Activated T-helper 17 cell treated with anti-CD3 and anti-CD28 coated beads, Interleukin-2, amount 50 U/mL, for 72 hours (primary cell): Measurements from ENCODE around the gene CRTAP. TPM values are rescaled to one million over a fixed set of nuclear protein-coding genes. Genes with fewer than 3 reads are reported as not detected.
A peak's percentile ranks its signal among the peaks of the same experiment; 100 is the strongest.
"Not testable (repeated sequence)": the region's sequence is repeated elsewhere in the genome, so short reads cannot be mapped to it uniquely, and the experiment has no call there.

Experiments used
- ATAC-seq: fragments of 150-1000 bp; cut with Tn5 transposase; replicated peaks from 2 replicates; pipeline ENCODE4 v1.10.0; 2021; ENCODE audit warnings: mild to moderate bottlenecking, moderate library complexity
- H3K27ac Mint-ChIP-seq: one replicate; pipeline ENCODE4 v1.8.0; 2022; ENCODE audit warnings: mixed read lengths
- H3K27me3 Mint-ChIP-seq: one replicate; pipeline ENCODE4 v1.8.0; 2022; ENCODE audit warnings: mixed read lengths
- H3K36me3 Mint-ChIP-seq: one replicate; pipeline ENCODE4 v1.8.0; 2022; ENCODE audit warnings: low read depth, mild to moderate bottlenecking, mixed read lengths
- H3K4me1 Mint-ChIP-seq: one replicate; pipeline ENCODE4 v1.8.0; 2022; ENCODE audit warnings: mixed read lengths
- H3K4me3 Mint-ChIP-seq: one replicate; pipeline ENCODE4 v1.8.0; 2022; ENCODE audit warnings: mild to moderate bottlenecking, mixed read lengths
- H3K9me3 Mint-ChIP-seq: one replicate; pipeline ENCODE4 v1.8.0; 2022; ENCODE audit warnings: mixed read lengths
- total RNA-seq, 2 donors: library from RNA; stranded (reverse); gene quantifications; one replicate each; pipeline ENCODE4 v1.2.3, GENCODE V29; 2022

CRTAP gene
- total RNA-seq: 10 to 100 TPM; 38.2 to 60.7 TPM

DNA sequence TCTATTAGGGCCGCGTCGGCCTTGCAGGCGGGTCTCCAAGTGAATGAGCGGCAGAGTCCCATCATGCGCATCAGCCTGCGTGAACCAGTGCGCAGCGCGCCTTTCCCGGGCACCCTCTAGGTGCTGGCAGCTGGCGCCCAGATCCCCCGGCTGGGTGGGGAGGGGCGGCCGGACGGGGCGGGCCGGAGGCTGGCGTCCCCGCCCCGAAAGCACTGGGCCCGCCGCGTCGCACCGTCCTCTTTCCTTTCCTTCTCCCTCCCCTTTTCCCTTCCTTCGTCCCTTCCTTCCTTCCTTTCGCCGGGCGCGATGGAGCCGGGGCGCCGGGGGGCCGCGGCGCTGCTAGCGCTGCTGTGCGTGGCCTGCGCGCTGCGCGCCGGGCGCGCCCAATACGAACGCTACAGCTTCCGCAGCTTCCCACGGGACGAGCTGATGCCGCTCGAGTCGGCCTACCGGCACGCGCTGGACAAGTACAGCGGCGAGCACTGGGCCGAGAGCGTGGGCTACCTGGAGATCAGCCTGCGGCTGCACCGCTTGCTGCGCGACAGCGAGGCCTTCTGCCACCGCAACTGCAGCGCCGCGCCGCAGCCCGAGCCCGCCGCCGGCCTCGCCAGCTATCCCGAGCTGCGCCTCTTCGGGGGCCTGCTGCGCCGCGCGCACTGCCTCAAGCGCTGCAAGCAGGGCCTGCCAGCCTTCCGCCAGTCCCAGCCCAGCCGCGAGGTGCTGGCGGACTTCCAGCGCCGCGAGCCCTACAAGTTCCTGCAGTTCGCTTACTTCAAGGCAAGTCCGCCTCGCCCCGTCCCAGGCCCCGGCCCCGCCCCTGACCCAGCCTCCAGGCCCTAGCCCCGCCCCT lies at the start of gene CRTAP:
TSS of gene CRTAP (plus strand) at position 243 of the 850 bp plus-strand sequence. CDS start at position 307, 64 bp downstream.
- Mint-ChIP-seq H3K4me3 (peak within 1 kb of the TSS; percentile 87), H3K27me3 (no peaks in the 10 kb centered on the region), H3K9me3 (no peaks in the 10 kb centered on the region), H3K27ac (peak within 1 kb of the TSS; percentile 79), H3K4me1 (peaks cover 37% of the 10 kb centered on the region), H3K36me3 (no peaks in the 10 kb centered on the region)
- peak; percentile 84 for ATAC-seq

DNA sequence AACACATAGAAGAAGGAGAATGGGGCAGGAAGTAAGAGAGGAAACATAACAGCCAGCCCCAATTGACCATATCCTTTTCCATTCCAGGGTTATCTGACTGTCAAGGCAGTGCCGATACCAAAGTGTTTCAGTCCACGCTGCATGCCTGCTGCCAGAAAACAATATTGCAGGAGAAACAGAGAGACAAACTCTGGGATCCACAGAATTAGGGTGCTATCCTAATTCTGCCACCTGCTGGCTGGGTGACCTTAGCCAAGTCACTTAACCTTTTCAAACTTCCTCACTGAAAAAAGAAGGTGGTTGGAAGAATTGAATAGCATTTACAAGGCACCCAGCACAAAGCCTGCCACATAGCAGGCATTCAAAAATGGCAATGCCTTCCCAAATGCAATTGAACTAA lies 48.9 kb upstream of the CRTAP start:
- Mint-ChIP-seq H3K36me3 (peaks cover 97% of the 10 kb centered on the region), H3K9me3 (no peaks in the 10 kb centered on the region), H3K27me3 (no peaks in the 10 kb centered on the region), H3K4me1 (peaks cover 49% of the 10 kb centered on the region), H3K27ac (peak overlapping the region; percentile 99), H3K4me3 (peak overlapping the region; percentile 79)
- ATAC-seq: no peak

DNA sequence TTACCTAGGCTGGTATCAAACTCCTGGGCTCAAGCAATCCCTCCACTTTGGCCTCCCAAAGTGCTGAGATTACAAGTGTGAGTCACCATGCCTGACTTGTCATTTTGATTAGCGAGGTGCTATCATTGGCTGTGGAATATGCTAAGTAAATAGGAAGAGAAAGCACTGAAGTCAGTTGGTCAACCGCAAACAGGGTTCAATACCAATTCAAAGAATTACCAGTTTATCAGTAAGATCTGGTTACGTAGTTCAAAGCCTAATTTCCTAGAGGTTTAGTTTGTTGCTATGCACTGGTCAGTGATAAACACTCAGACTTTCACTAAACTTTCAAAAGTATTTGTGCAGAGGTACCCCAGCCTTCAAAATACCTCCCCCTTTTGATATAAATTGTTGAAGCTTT lies 46.3 kb upstream of the CRTAP start:
- Mint-ChIP-seq H3K9me3 (no peaks in the 10 kb centered on the region), H3K4me3 (peak overlapping the region; percentile 8), H3K27me3 (no peaks in the 10 kb centered on the region), H3K36me3 (peaks cover 97% of the 10 kb centered on the region), H3K27ac (peak overlapping the region; percentile 81), H3K4me1 (peaks cover 41% of the 10 kb centered on the region)
- peak; percentile 28 for ATAC-seq

DNA sequence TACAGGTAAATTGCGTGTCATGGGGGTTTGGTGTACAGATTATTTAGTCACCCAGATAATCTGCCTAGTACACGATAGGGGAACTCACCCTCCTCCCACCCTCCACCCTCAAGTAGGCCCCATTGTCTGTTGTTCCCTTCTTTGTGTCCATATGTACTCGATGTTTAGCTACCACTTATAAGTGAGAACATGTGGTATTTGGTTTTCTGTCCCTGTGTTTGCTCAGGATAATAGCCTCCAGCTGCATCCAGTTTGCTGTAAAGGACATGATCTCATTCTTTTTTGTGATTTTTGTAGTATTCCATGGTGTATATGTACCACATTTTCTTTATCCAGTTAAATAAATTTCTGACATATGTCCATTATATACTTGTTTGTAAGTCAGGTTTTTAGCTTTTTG lies 44.0 kb upstream of the CRTAP start:
- not testable (repeated sequence) for ATAC-seq, H3K9me3 Mint-ChIP-seq, H3K4me3 Mint-ChIP-seq, H3K27me3 Mint-ChIP-seq
- H3K36me3 Mint-ChIP-seq: peaks cover 83% of the 10 kb centered on the region
- peak overlapping the region; percentile 15 for H3K27ac Mint-ChIP-seq
- peaks cover 31% of the 10 kb centered on the region for H3K4me1 Mint-ChIP-seq

DNA sequence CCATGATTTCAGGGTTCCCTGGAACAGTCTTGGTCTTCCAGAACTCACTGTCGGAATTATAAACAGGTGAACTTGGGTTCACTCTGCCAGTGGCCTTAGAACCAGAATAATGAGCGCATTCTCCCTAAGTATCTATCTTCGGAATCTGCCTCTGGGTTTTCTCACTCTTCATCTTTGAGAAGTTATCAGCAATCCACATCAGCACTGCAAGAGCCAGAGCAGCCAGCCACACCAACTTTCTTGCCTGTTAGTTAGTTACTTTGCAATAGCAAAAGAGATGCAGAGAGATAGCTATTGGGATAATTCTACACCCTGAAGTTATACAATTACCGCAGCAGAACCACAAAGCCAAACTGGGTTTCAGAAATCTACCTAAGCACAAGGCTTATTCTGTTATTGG lies 42.6 kb upstream of the CRTAP start:
- Mint-ChIP-seq H3K27ac (peak overlapping the region; percentile 11), H3K4me3 (peak overlapping the region; percentile 18), H3K4me1 (peaks cover 36% of the 10 kb centered on the region), H3K27me3 (no peaks in the 10 kb centered on the region), H3K9me3 (no peaks in the 10 kb centered on the region), H3K36me3 (peaks cover 84% of the 10 kb centered on the region)
- no peak for ATAC-seq

DNA sequence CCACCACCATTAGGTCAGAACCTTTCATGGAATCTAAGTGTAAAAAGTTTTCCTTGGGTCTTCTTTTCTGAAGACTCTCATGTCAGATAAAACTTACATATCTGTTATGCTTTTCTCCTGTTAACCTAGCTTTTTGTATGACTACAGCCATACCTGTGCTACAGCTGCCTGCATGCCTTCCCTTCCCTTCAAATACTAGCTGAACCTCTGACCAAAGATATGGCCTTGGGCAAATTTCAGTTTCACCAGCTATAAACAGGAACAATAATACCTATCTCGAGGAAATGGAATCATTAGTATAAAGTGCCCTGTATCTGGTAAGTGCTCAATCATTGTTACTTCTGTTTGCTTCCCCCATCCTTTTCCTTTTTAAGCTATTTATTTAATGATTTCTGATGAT lies 41.9 kb upstream of the CRTAP start:
- Mint-ChIP-seq H3K9me3 (no peaks in the 10 kb centered on the region), H3K36me3 (peaks cover 83% of the 10 kb centered on the region), H3K27ac (peak overlapping the region; percentile 11), H3K4me3 (peak overlapping the region; percentile 18), H3K4me1 (peaks cover 39% of the 10 kb centered on the region), H3K27me3 (no peaks in the 10 kb centered on the region)
- no peak for ATAC-seq

DNA sequence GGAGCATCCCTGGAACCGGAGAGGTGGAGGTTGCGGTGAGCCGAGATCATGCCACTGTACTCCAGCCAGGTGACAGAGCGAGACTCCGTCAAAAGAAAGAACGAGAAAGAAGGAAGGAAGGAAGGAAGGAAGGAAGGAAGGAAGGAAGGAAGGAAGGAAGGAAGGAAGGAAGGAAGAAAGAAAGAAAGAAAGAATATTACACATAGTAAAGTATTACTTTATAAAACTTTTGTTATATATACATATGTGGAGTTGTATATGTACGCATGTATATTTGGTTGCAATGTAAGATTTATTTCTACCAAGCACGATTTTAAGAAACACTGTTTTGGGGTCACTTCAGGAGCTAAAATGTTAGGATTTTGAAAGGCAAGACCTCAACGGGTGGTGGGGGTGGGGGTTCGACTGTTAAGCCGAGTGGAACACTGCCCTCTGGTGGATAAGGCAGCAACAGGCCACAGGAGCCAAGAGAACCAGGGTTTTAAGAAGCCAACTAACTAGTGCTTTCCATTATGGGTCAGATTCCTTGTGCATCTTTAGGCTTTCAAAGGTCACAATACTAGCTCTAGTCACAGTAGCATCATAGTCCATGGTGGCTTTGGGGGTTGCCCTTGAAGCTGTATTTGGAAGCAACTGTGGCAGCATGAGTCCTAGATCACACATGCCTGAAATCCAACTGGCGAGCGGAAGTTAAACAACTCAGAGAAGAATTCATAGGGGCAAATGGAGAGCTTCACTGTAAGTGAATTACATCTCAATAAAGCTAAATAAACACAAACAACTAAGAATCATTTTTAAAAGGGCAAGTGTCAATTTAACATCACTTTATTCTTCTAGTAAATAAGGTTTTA lies 39.4 kb upstream of the CRTAP start:
- Mint-ChIP-seq H3K27me3 (no peaks in the 10 kb centered on the region), H3K36me3 (peaks cover 64% of the 10 kb centered on the region), H3K4me1 (peaks cover 42% of the 10 kb centered on the region), H3K4me3 (peak overlapping the region; percentile 46), H3K27ac (peak overlapping the region; percentile 81), H3K9me3 (no peaks in the 10 kb centered on the region)
- ATAC-seq: peak; percentile 86

DNA sequence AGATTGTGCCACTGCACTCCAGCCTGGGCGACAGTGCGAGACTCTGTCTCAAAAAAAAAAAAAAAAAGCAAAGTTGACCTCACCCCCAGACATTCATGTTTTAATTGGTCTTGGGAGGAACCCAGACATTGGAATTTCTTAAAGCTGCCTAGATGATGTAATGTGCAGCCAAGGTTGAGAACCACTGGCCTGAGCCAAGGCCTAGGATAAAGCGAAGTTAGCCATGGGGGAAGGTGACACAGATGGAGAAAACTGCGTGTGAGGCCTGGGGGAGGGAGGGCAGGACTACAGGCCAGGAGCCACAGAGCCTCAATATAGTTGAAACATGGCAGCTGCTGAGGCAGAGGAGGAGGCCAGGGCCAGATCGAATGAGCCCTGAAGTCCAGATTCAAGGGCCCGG lies 37.8 kb upstream of the CRTAP start:
- H3K27me3 Mint-ChIP-seq: no peaks in the 10 kb centered on the region
- no peaks in the 10 kb centered on the region for H3K9me3 Mint-ChIP-seq
- ATAC-seq: no peak
- H3K4me3 Mint-ChIP-seq: no peak overlapping the region
- H3K27ac Mint-ChIP-seq: peak overlapping the region; percentile 31
- H3K36me3 Mint-ChIP-seq: peaks cover 50% of the 10 kb centered on the region
- peaks cover 45% of the 10 kb centered on the region for H3K4me1 Mint-ChIP-seq

DNA sequence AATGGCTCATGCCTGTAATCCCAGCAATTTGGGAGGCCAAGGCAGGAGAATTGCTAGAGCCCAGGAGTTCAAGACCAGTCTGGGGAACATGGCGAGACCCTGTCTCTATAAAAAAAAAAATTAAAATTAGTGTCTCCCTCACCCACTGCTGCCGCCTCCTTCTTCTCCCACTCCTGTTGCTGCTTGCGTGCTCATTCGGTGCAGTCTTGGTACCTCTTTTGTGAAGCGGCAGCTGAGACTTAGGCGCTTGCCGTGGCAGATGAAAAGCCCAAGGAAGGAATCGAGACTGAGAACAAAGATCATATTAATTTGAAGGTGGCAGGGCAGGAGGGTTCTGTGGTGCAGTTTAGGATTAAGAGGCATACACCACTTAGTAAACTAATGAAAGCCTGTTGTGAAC lies 36.9 kb upstream of the CRTAP start:
- Mint-ChIP-seq H3K4me3 (no peak overlapping the region), H3K27me3 (no peaks in the 10 kb centered on the region), H3K4me1 (peaks cover 41% of the 10 kb centered on the region), H3K36me3 (peaks cover 41% of the 10 kb centered on the region), H3K27ac (peak overlapping the region; percentile 66), H3K9me3 (no peaks in the 10 kb centered on the region)
- ATAC-seq: no peak

DNA sequence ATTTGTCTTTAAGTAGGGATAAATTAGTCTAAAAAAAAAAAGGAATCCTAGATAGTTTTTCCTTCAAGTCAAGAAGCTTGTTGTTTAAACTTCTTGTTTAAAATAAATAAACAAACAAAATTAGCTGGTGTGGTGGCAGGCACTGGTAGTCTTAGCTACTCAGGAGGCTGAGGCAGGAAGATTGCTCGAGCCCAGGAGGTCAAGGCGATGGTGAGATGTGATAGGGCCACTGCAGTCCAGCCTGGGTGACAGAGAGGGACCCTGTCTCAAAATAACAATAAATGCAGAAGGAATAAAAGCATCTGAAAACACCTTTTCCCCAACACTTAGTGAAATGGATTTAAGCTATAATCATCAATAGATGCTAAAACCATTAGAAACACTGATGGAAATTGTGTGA lies 35.8 kb upstream of the CRTAP start:
- no peaks in the 10 kb centered on the region for H3K9me3 Mint-ChIP-seq
- no peak for ATAC-seq
- H3K4me1 Mint-ChIP-seq: peaks cover 47% of the 10 kb centered on the region
- H3K36me3 Mint-ChIP-seq: peaks cover 37% of the 10 kb centered on the region
- no peak overlapping the region for H3K4me3 Mint-ChIP-seq
- peak overlapping the region; percentile 66 for H3K27ac Mint-ChIP-seq
- H3K27me3 Mint-ChIP-seq: no peaks in the 10 kb centered on the region

DNA sequence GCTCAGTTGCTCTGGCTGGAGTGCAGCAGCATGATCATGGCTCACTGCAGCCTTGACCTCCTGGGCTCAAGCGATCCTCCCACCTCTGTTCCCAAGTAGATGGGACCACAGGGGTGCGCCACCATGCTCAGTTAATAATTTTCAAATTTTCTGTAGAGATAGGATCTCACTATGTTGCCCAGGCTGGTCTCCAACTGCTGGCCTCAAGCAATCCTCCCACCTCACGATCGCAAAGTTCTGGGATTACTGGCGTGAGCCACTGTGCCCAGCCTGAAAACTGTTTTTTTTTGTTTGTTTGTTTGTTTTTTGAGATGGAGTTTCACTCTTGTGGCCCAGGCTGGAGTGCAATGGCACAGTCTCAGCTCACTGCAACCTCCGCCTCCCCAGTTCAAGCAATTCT lies 34.0 kb upstream of the CRTAP start:
- H3K4me3 Mint-ChIP-seq, H3K27ac Mint-ChIP-seq, H3K27me3 Mint-ChIP-seq, ATAC-seq, H3K9me3 Mint-ChIP-seq: not testable (repeated sequence)
- Mint-ChIP-seq H3K4me1 (peaks cover 49% of the 10 kb centered on the region), H3K36me3 (peaks cover 43% of the 10 kb centered on the region)

DNA sequence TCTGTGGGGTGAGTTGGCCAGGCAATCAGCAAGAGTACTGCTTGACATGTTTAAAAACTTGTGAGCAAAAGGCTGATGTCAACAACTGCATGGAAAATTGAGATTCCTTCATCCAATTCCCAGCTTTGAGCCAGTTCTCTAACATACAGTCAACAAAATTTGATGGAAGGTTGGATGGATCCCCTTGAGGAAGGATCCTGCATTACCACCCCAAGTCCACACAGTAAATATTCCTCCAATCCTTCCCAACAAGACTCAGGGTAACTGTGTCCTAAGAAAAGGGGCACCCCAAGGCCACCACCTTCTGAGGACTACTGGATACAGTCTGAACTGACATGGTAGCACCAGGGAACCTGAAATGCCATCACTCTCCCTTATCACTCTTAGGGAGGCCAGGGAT lies 32.0 kb upstream of the CRTAP start:
- Mint-ChIP-seq H3K4me3 (no peak overlapping the region), H3K9me3 (no peaks in the 10 kb centered on the region), H3K36me3 (peaks cover 34% of the 10 kb centered on the region), H3K27ac (peak overlapping the region; percentile 64), H3K4me1 (peaks cover 36% of the 10 kb centered on the region), H3K27me3 (no peaks in the 10 kb centered on the region)
- no peak for ATAC-seq

DNA sequence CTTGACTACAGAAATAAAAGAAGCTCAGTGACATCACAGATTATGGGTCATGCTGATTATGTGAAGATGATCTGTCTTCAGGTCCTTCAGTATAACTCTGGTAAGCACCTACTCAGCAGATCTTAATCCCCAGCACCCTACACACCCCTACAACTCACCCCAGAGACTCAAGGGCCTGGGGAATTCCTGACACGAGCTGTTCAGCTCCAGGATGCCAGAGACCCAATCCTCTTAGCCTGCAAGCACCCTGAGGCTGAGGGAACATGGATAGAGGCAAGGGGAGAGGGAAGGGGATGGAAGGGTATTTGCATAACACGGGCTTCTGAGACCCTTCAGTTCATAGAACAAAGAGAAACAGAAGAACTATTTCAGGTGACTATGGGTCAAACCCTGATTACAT lies 29.9 kb upstream of the CRTAP start:
- H3K9me3 Mint-ChIP-seq: no peaks in the 10 kb centered on the region
- no peaks in the 10 kb centered on the region for H3K27me3 Mint-ChIP-seq
- no peak overlapping the region for H3K4me3 Mint-ChIP-seq
- H3K27ac Mint-ChIP-seq: no peak overlapping the region
- H3K4me1 Mint-ChIP-seq: peaks cover 43% of the 10 kb centered on the region
- H3K36me3 Mint-ChIP-seq: peaks cover 42% of the 10 kb centered on the region
- no peak for ATAC-seq

DNA sequence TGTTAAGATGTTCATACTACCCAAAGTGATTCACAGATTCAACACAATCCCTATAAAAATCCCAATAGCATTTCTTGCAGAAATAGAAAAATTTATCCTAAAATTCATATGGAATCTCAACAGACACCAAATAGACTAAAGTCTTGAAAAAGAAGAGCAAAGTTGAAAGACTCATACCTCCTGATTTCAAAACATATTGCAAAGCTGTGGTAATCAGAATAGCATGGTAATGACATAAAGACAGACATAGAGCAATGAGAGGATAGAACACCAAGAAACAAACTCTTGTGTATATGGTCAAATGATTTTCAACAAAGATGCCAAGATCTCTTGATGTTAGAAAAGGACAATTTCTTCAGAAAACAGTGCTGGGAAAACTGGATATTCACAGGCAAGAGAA lies 25.1 kb upstream of the CRTAP start:
- Mint-ChIP-seq H3K4me3 (peak overlapping the region; percentile 99), H3K27ac (peak overlapping the region; percentile 19), H3K27me3 (no peaks in the 10 kb centered on the region), H3K9me3 (no peaks in the 10 kb centered on the region), H3K4me1 (peaks cover 68% of the 10 kb centered on the region), H3K36me3 (peaks cover 84% of the 10 kb centered on the region)
- ATAC-seq: no peak

DNA sequence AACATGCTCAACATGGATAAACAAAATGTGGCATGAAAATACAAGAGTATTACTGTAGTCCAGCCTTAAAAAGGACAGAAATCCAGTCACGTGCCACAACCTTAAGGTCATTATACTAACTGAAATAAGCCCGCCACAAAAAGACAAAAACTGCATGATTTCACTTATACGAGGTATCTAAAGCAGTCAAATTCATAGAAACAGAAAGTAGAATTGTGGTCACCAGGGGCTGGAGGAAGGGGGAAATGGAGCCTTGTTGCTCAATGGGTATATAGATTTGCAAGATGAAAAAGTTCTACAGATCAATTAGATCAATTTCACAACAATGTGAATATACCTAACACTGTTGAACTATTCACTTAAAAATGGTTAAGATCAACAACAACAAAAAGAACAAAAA lies 24.3 kb upstream of the CRTAP start:
- ATAC-seq: peak; percentile 49
- Mint-ChIP-seq H3K27me3 (no peaks in the 10 kb centered on the region), H3K9me3 (no peaks in the 10 kb centered on the region), H3K4me1 (peaks cover 68% of the 10 kb centered on the region), H3K27ac (peak overlapping the region; percentile 70), H3K36me3 (peaks cover 85% of the 10 kb centered on the region), H3K4me3 (peak overlapping the region; percentile 99)
